ENCODE data around the gene PVRIG.
"Not testable (repeated sequence)": the region's sequence is repeated elsewhere in the genome, so short reads cannot be mapped to it uniquely, and the experiment has no call there.

PVRIG gene

GRCh38 chr7:100243385-100243784 lies 23.6 kb downstream of the PVRIG start:
- DNase-seq, result peak; percentile 63 to 67 (median 67)

DNA sequence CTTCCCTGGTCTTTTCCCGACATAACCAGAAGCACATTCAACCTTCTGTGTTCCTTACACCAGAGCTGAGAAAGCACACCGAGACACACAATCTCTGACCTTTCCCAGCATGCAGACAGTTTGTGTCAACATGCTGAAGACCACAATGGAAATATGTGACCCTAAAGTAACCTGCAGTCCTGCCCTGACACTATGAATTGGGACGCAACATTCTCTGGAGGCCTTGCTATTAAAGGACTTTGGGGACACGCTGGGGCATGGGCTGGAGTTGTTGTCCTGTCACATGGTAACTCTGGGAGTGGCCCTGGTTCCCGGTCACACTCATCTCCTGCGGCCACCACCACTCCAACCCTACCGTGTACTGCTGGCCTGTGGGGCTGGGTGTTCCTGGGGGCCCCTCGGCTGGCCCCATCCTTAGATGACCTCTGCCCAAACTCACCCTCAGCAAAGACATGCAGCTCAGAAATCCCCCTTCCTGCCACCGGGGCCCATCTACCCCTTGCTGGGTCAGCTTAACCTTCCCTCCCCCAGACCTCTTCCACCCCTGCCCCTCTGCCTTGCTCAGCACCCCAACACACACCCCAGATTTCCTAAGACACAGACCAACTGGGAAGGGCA lies 25.3 kb downstream of the PVRIG start:
- not testable (repeated sequence) for DNase-seq

DNA sequence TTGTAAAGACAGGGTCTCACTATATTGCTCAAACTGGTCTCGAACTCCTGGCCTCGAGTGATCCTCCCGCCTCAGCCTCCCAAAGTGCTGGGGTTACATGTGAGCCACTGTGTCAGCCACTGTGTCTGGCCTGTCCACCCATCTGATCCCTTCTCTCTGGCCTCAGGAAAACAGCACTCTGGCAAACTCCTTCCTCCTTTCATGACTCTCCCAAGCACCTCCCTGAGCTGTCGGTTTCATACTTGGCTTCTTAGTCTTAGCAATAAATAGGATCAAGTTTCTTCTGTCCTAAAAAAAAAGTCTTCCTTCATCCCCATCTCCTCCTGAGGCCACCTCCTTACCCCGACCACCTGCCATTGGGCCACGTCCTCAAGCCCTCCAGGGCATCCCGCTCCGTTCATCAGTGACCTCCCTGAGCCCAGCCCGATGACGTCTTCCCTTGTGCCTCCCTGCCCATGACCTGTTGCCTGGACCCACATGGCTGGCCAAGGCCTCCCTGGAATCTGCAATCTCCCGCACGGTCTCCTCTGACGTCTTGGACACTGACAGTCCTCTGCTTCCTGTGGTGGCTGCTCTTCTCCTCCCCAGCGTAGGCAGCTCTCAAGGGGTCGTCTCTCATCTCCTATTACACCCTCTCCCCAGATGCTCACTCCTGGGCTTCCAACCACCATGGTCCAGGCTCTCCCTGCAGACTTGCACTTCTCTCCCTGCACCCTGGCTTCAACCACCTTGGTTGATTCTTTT lies 26.5 kb downstream of the PVRIG start:
- DNase-seq, result not testable (repeated sequence)

DNA sequence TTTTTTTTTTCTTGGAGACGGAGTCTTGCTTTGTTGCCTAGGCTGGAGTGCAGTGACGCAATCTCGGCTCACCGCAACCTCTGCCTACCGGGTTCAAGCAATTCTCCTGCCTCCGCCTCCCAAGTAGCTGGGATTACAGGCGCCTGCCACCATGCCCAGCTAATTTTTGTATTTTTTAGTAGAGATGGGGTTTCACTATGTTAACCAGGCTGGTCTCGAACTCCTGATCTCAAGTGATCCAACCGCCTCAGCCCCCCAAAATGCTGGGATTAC lies 27.1 kb downstream of the PVRIG start:
- DNase-seq, result not testable (repeated sequence)

DNA sequence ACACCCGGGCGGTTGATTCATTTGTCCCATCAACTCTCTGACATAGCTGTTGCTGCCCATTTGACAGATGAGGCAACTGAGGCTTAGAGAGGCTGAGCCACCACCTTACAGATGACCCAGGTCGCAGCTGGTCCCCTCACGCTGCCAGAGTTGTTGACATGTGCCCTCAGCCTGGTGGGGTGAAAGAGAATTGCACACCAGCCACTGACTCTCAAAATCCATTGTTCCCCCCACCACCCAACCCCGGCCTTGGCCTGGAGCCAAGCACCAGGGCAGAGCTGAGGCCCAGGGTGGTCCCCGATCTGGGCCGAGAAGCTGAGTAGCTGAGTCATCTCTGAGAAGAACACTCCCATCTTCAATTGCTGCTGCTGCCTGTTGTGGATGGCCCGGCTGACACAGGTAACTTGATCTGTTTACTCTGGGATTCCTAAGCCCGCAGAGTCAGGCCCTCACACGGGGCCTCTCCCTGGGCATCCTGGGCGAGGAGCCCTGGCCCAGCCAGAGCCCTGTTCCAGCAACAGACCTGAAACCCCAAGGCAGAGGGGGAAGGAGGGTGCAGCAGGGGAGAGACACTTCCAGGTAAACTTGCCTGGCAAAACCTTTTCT lies 27.5 kb downstream of the PVRIG start:
- DNase-seq, result no peak

DNA sequence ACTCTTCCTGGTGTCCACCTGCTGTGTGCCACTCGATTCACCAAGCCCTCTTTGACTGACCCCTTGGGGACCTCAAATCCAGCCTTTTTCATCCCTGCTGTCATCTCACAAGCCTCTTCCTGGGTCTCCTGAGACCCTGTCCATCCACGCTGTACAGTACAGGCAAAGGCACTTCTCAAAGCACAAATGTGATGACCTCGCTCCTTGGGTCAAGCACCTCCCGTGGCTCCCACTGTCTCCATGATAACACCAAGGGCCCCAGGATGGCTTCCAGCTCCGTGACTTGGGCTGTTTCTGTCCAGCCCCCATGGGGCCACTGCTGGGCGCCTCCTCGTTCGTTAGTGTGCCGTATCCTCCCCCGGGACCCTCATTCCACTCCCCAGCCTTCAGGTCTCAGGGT lies 28.7 kb downstream of the PVRIG start:
- no peak for DNase-seq

- no peak for DNase-seq
Observed at GRCh38 chr7:100257017-100257416, 37.3 kb downstream of the PVRIG start.

DNA sequence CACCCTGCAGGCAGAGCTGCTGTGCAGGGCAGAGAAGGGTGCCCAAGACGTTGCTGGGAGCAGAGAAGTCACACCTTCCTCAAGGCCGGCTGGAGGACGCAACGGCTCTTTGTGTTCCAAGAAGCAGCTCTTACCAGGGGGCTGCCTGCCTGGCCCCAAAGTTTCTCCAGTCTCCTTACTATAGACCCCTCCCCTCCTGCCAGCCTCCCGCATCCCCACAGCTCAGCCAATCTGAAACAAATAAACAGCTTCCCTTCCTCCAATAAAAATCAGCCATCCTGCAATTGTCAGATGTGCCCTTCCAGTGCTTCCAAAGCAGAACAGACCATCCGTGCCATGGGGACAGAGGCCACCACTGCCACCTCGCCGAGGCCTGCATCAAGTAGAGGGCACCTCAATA lies 40.2 kb downstream of the PVRIG start:
- DNase-seq, result not testable (repeated sequence)

- not testable (repeated sequence) for DNase-seq
Observed at GRCh38 chr7:100262896-100263295, 43.1 kb downstream of the PVRIG start.

DNA sequence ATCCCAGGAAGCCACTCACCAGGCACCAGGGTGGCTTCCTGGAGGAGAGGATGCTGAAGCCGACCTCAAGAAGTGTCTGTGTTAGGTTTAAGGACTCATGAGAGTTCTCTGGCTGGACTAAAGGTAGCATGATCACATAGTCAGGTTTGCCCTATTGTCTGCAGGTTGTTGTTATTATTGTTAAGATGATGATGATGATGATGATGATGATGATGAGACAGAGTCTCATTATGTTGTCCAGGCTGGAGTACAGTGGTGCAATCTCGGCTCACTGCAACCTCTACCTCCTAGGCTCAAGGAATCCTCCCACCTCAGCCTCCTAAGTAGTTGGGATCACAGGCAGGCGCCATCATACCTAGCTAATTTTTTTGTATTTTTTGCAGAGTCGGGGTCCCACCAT lies 44.5 kb downstream of the PVRIG start:
- not testable (repeated sequence) for DNase-seq

DNA sequence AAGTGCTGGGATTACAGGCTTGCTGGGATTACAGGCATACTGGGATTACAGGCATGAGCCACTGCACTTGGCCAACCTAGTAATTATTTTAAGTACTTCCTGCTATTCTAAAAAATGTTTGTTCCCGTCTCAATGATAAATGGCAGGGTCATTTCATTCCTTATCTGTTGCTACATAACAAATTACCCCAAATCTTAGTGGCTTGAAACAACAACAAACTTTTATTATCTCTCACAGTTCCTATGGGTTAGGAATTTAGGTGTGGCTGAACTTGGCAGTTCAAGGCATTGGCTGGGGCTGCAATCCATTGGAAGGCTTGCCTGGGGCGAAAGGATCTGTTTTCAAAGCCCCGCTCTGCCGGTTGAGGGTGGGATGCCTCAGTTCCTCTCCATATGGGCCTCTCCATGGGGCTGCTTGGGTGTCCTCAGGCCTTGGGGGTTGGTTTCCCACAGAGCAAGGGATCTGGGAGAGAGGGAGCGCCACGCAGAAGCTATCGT lies 45.0 kb downstream of the PVRIG start:
- not testable (repeated sequence) for DNase-seq

DNA sequence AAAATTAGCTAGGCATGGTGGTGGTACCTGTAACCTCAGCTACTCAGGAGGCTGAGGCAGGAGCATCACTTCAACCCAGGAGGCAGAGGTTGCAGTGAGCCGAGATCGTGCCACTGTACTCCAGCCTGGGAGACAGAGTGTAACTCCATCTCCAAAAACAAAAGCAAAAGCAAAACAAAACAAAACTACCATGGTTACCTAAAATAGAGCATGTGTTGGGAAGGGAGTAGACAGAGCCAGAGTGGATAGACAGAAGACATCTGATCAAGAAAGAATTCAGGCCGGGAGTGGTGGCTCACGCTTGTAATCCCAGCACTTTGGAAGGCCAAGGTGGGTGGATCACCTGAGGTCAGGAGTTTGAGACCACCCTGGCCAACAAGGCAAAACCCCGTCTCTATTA lies 46.1 kb downstream of the PVRIG start:
- DNase-seq, result not testable (repeated sequence)

- DNase-seq, result no peak
Observed at GRCh38 chr7:100266576-100267354, 47.0 kb downstream of the PVRIG start.

- DNase-seq, result no peak
Observed at GRCh38 chr7:100267648-100268047, 47.9 kb downstream of the PVRIG start.

- not testable (repeated sequence) for DNase-seq
Observed at GRCh38 chr7:100268882-100269281, 49.1 kb downstream of the PVRIG start.

GRCh38 chr7:100269306-100270045 lies 49.7 kb downstream of the PVRIG start:
- DNase-seq, result not testable (repeated sequence)

- not testable (repeated sequence) for DNase-seq
Observed at GRCh38 chr7:100270046-100270918, 50.5 kb downstream of the PVRIG start.
